ENCODE measurements around the gene CCNH. TPM values are rescaled to one million over a fixed set of nuclear protein-coding genes. Genes with fewer than 3 reads are reported as not detected.

CCNH gene
- total and polyA plus RNA-seq, 2 of the 4 experiments (the other 2 are of a cell fraction) = 37.4 to 100 TPM

DNA sequence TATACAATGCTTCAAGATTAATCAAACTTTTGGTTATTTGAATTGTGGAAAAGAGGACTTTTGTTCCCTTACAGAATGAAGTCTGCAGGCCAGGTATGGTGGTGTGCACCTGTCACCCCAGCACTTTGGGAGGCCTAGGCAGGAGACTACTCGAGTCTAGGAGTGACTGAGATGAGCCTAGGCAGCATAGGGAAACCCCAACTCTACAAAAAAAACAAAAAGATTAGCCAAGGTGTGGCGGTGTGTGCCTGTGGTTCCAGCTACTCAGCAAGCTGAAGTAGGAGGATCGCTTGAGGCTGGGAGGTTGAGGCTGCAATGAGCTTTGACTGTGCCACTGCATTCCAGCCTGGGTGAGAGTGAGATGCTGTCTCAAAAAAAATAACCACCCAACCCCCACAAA is 9.3 kb downstream of the CCNH start:
- peaks cover 11 to 24% of the 10 kb centered on the region in 2 experiments for H3K79me1 ChIP-seq (ENCODE audit: low read depth in 1 of 2, low read length in 2 of 2)
- no peak overlapping the region for H4K8ac ChIP-seq (ENCODE audit: low read depth in 2 of 2, low read length in 2 of 2)
- no peak overlapping the region for H3K9ac ChIP-seq (ENCODE audit: low read depth, low read length)
- H4K91ac ChIP-seq (ENCODE audit: insufficient read depth, low read depth, low read length) = no peak overlapping the region
- ChIA-PET POLR2A (ENCODE audit: unreplicated experiment) (no interaction called here), CTCF (interaction anchor here (0.7 kb wide), 1 partner anchor 333 kb away, joined by 3 read pairs; no protein-coding TSS in a partner anchor)
- H3K36me3 ChIP-seq (ENCODE audit: control insufficient read depth, insufficient read depth, low read length) = peaks cover 18% of the 10 kb centered on the region
- H4K5ac ChIP-seq (ENCODE audit: low read depth, low read length) = no peak overlapping the region
- H3K4me2 ChIP-seq (ENCODE audit: low read depth, low read length) = no peak overlapping the region
- WGBS, 2 experiments (ENCODE audit: extremely low coverage in 2 of 2, insufficient read length in 1 of 2) = no CpG with 5 or more reads among the region's 3 CpGs
- intact Hi-C loops (cut with micrococcal nuclease) = loop anchor here (5.0 kb wide), 1 partner anchor 521 kb away; no protein-coding TSS in a partner anchor
- no peak for ATAC-seq (ENCODE audit: low read depth)
- no peak overlapping the region for H3K27ac ChIP-seq (ENCODE audit: insufficient read depth, low read length)
- no TSS peak for BruUV-seq (replicated peaks)
- H2BK120ac ChIP-seq (ENCODE audit: low read depth, low read length) = no peak overlapping the region
- H3K18ac ChIP-seq (ENCODE audit: low read depth, low read length) = no peak overlapping the region
- no peak for DNase-seq
- in situ Hi-C loops (cut with MboI; ENCODE audit: low sequenced_read_pairs) = loop anchor here (5.0 to 25.0 kb wide), 2 partner anchors 331 to 491 kb away; no protein-coding TSS in a partner anchor
- peaks cover 2% of the 10 kb centered on the region; the same call in 1 of the 2 replicates for H3K9me3 ChIP-seq (ENCODE audit: control insufficient read depth, insufficient read depth, low read length)
- H2AFZ ChIP-seq (replicated peaks; ENCODE audit: low read length, poor library complexity) = no peak overlapping the region
- no peak overlapping the region for H2BK5ac ChIP-seq (ENCODE audit: low read depth, low read length, poor library complexity, severe bottlenecking)
- H3K4me3 ChIP-seq (ENCODE audit: insufficient read depth, low read depth, low read length) = no peak overlapping the region
- dilution Hi-C loops (cut with HindIII; ENCODE audit: low sequenced_read_pairs, unreplicated experiment) = no loop called here
- H4K20me1 ChIP-seq (ENCODE audit: insufficient read depth, low read length) = no peaks in the 10 kb centered on the region; the same call in 1 of the 2 replicates
- no peak overlapping the region for H2AK9ac ChIP-seq (replicated peaks; ENCODE audit: low read depth, low read length, poor library complexity)
- H3K9me1 ChIP-seq (ENCODE audit: insufficient read depth, low read length) = no peaks in the 10 kb centered on the region
- no peak overlapping the region for H3K23ac ChIP-seq (ENCODE audit: low read depth, low read length)
- no peak overlapping the region for H3K56ac ChIP-seq (ENCODE audit: extremely low read depth, insufficient read depth, low read length)
- TF ChIP-seq RFX5 (IDR thresholded peaks at IDR 0.05; ENCODE audit: low read depth, low read length) = no peak
- no peak for TF ChIP-seq POLR2A (IDR thresholded peaks at IDR 0.05; ENCODE audit: low read depth, low read length)
- no peak for TF ChIP-seq MXI1 (IDR thresholded peaks at IDR 0.05; ENCODE audit: borderline replicate concordance, low read depth, low read length)
- no peak for TF ChIP-seq MAZ (IDR thresholded peaks at IDR 0.05; ENCODE audit: borderline replicate concordance, low read depth, low read length)
- no peak for TF ChIP-seq CHD1 (IDR thresholded peaks at IDR 0.05; ENCODE audit: low read depth, low read length)
- no peak for TF ChIP-seq RCOR1 (IDR thresholded peaks at IDR 0.05; ENCODE audit: insufficient replicate concordance, low read length)
- TF ChIP-seq MAFK (IDR thresholded peaks at IDR 0.05; ENCODE audit: low read depth, low read length) = no peak
- no peak for TF ChIP-seq ELK1 (IDR thresholded peaks at IDR 0.05; ENCODE audit: borderline replicate concordance, low read depth, low read length)
- TF ChIP-seq, protein P1, sequence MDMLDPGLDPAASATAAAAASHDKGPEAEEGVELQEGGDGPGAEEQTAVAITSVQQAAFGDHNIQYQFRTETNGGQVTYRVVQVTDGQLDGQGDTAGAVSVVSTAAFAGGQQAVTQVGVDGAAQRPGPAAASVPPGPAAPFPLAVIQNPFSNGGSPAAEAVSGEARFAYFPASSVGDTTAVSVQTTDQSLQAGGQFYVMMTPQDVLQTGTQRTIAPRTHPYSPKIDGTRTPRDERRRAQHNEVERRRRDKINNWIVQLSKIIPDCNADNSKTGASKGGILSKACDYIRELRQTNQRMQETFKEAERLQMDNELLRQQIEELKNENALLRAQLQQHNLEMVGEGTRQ (IDR thresholded peaks at IDR 0.05; ENCODE audit: low read depth, low read length) = no peak
- H2AK5ac ChIP-seq (ENCODE audit: low read depth, low read length) = no peak overlapping the region
- H2BK20ac ChIP-seq (ENCODE audit: low read depth, low read length) = no peak overlapping the region
- H3K27me3 ChIP-seq (ENCODE audit: control insufficient read depth, insufficient read depth, low read length) = no peaks in the 10 kb centered on the region
- no peak overlapping the region for H3K4ac ChIP-seq (ENCODE audit: low read depth, low read length)
- H2BK15ac ChIP-seq (ENCODE audit: low read depth, low read length) = no peak overlapping the region
- no peaks in the 10 kb centered on the region for H3K4me1 ChIP-seq (ENCODE audit: control insufficient read depth, insufficient read depth, low read length)
- H3K14ac ChIP-seq (replicated peaks; ENCODE audit: low read depth, low read length) = no peak overlapping the region

Measured in IMR-90 (cell line).